DND-41 (cell line): Measurements from ENCODE around the gene CARMIL3.

Source experiments
- ATAC-seq: fragments of 200-7000 bp; cut with Tn5 transposase; 3 replicates; pipeline ENCODE4 v1.9.1; 2021; ENCODE audit warnings: low read depth; ENCODE audit not compliant: insufficient read depth
- DNase-seq: peaks from one replicate; pipeline ENCODE4 v3.0.0-alpha.2; 2020
- H2AFZ ChIP-seq: 2 replicates; pipeline ENCODE4 v1.6.0; 2012; ENCODE audit warnings: low read depth, low read length
- H3K27ac ChIP-seq: 2 replicates; pipeline ENCODE4 v1.5.1; 2012; ENCODE audit warnings: low read length, inconsistent platforms
- H3K27me3 ChIP-seq: fragments of 200-600 bp; sonication (generic); 2 replicates; pipeline ENCODE4 v1.6.0; 2012; ENCODE audit warnings: low read length, mild to moderate bottlenecking, inconsistent platforms; ENCODE audit not compliant: insufficient read depth, poor library complexity
- H3K36me3 ChIP-seq: 2 replicates; pipeline ENCODE4 v1.5.1; 2012; ENCODE audit warnings: low read length, inconsistent platforms; ENCODE audit not compliant: insufficient read depth
- H3K4me1 ChIP-seq: 2 replicates; pipeline ENCODE4 v1.5.1; 2012; ENCODE audit warnings: mild to moderate bottlenecking, low read length; ENCODE audit not compliant: insufficient read depth
- H3K4me2 ChIP-seq: 2 replicates; pipeline ENCODE4 v1.6.0; 2012; ENCODE audit warnings: mild to moderate bottlenecking, moderate library complexity, low read length, inconsistent platforms; ENCODE audit not compliant: insufficient read depth
- H3K4me3 ChIP-seq, 2 experiments: fragments of 200-600 bp in 1 of 2; shearing (Covaris generic) in 1 of 2; 2 replicates each; pipeline ENCODE4 v1.5.1; 2012 to 2016; ENCODE audit warnings: inconsistent platforms in 2 of 2, low read length in 2 of 2, mild to moderate bottlenecking in 2 of 2, low read depth in 1 of 2, moderate library complexity in 1 of 2
- H3K79me2 ChIP-seq: 2 replicates; pipeline ENCODE4 v1.6.0; 2012; ENCODE audit warnings: low read length, inconsistent platforms; ENCODE audit not compliant: insufficient read depth
- H3K9ac ChIP-seq: 2 replicates; pipeline ENCODE4 v1.6.0; 2012; ENCODE audit warnings: low read depth, mild to moderate bottlenecking, inconsistent platforms, low read length, moderate library complexity
- H3K9me3 ChIP-seq: 2 replicates; pipeline ENCODE4 v1.5.1; 2012; ENCODE audit warnings: low read length, moderate library complexity, mild to moderate bottlenecking, inconsistent platforms; ENCODE audit not compliant: insufficient read depth, severe bottlenecking
- H4K20me1 ChIP-seq: 2 replicates; pipeline ENCODE4 v1.6.0; 2012; ENCODE audit warnings: low read length; ENCODE audit not compliant: insufficient read depth
- CTCF ChIP-seq: IDR thresholded peaks from 2 replicates; pipeline ENCODE4 v1.5.1; 2012; ENCODE audit warnings: borderline replicate concordance, low read length, moderate library complexity, mild to moderate bottlenecking; ENCODE audit not compliant: poor library complexity, severe bottlenecking; ENCODE audit errors: extremely low read depth
- EZH2 ChIP-seq: IDR thresholded peaks from 3 replicates; pipeline ENCODE4 v1.6.1; 2012; ENCODE audit warnings: borderline replicate concordance, low read depth, mild to moderate bottlenecking, moderate library complexity, low read length, inconsistent platforms; ENCODE audit not compliant: severe bottlenecking

The CARMIL3 gene

GRCh38 chr14:24065408-24065807 lies 13.6 kb downstream of the CARMIL3 start:
- Histone ChIP-seq H3K4me2 (no peak overlapping the region), H3K4me3 (no peak overlapping the region), H3K9ac (no peak overlapping the region), H4K20me1 (no peaks in the 10 kb centered on the region), H3K27ac (no peak overlapping the region), H2AFZ (no peak overlapping the region), H3K36me3 (no peaks in the 10 kb centered on the region), H3K4me1 (no peaks in the 10 kb centered on the region), H3K9me3 (no peaks in the 10 kb centered on the region), H3K27me3 (no peaks in the 10 kb centered on the region), H3K79me2 (no peaks in the 10 kb centered on the region)
- ATAC-seq: no peak
- TF ChIP-seq EZH2 (no peak), CTCF (no peak)
- no peak for DNase-seq

GRCh38 chr14:24066496-24067132 lies 14.8 kb downstream of the CARMIL3 start:
- H3K4me3 ChIP-seq: no peak overlapping the region
- H3K27ac ChIP-seq: no peak overlapping the region
- H3K9me3 ChIP-seq: no peaks in the 10 kb centered on the region
- no peak overlapping the region for H3K9ac ChIP-seq
- H2AFZ ChIP-seq: no peak overlapping the region
- no peaks in the 10 kb centered on the region for H3K4me1 ChIP-seq
- DNase-seq (no peak), ATAC-seq (no peak)
- H3K36me3 ChIP-seq: no peaks in the 10 kb centered on the region
- TF ChIP-seq EZH2 (no peak), CTCF (no peak)
- no peaks in the 10 kb centered on the region for H4K20me1 ChIP-seq
- H3K27me3 ChIP-seq: no peaks in the 10 kb centered on the region
- no peak overlapping the region for H3K4me2 ChIP-seq
- H3K79me2 ChIP-seq: no peaks in the 10 kb centered on the region

GRCh38 chr14:24067133-24068082 lies 15.6 kb downstream of the CARMIL3 start:
- DNase-seq (no peak), ATAC-seq (no peak)
- Histone ChIP-seq H3K79me2 (no peaks in the 10 kb centered on the region), H3K36me3 (no peaks in the 10 kb centered on the region), H2AFZ (no peak overlapping the region), H3K4me2 (no peak overlapping the region), H3K4me3 (no peak overlapping the region), H3K4me1 (no peaks in the 10 kb centered on the region), H3K27ac (no peak overlapping the region), H3K27me3 (no peaks in the 10 kb centered on the region), H3K9ac (no peak overlapping the region), H4K20me1 (no peaks in the 10 kb centered on the region), H3K9me3 (no peaks in the 10 kb centered on the region)
- TF ChIP-seq EZH2 (no peak), CTCF (no peak)
